CD14-positive monocyte (primary cell): ENCODE measurements around the gene ARFGAP3. TPM values are rescaled to one million over a fixed set of nuclear protein-coding genes. Genes with fewer than 3 reads are reported as not detected.

Experiments used
- DNase-seq, 3 donors: peaks; one replicate each; pipeline ENCODE4 v3.0.0-alpha.2; 2011 to 2022
- H2AFZ ChIP-seq: 2 replicates; pipeline ENCODE4 v1.6.0; 2012; ENCODE audit warnings: mild to moderate bottlenecking, low read depth, low read length, inconsistent platforms; ENCODE audit not compliant: insufficient read depth, poor library complexity, severe bottlenecking
- H3K27ac ChIP-seq, 2 donors: 1 replicate in 1 of 2; 2 replicates in 1 of 2; pipeline ENCODE4 v1.5.1; 2012 to 2013; ENCODE audit warnings: low read length in 2 of 2, control low read depth in 1 of 2, inconsistent platforms in 1 of 2, low read depth in 1 of 2, mild to moderate bottlenecking in 1 of 2
- H3K27me3 ChIP-seq, 2 donors: one replicate each; pipeline versions ENCODE4 v1.6.0 to v1.6.1; 2011 to 2013; ENCODE audit warnings: low read length in 2 of 2; ENCODE audit not compliant: control insufficient read depth in 2 of 2, insufficient read depth in 2 of 2
- H3K36me3 ChIP-seq, 2 donors: replicated peaks in 1 of 2; 1 replicate in 1 of 2; 2 replicates in 1 of 2; pipeline versions ENCODE4 v1.5.1 to v1.6.1; 2012 to 2013; ENCODE audit warnings: low read length in 2 of 2, control low read depth in 1 of 2, inconsistent platforms in 1 of 2, mild to moderate bottlenecking in 1 of 2; ENCODE audit not compliant: insufficient read depth in 2 of 2, control insufficient read depth in 1 of 2
- H3K4me1 ChIP-seq, 2 donors: 1 replicate in 1 of 2; 2 replicates in 1 of 2; pipeline versions ENCODE4 v1.5.1 to v1.6.1; 2012 to 2013; ENCODE audit warnings: low read length in 2 of 2, control low read depth in 1 of 2, inconsistent platforms in 1 of 2, mild to moderate bottlenecking in 1 of 2, moderate library complexity in 1 of 2; ENCODE audit not compliant: insufficient read depth in 2 of 2, control insufficient read depth in 1 of 2
- H3K4me2 ChIP-seq: replicated peaks from 2 replicates; pipeline ENCODE3; 2012; ENCODE audit warnings: low read length, moderate library complexity, mild to moderate bottlenecking; ENCODE audit not compliant: poor library complexity, severe bottlenecking; ENCODE audit errors: extremely low read depth
- H3K4me3 ChIP-seq, 3 experiments: fragments of 200-600 bp in 1 of 3; sonication (generic) in 1 of 3; replicated peaks in 1 of 3; 1 replicate in 2 of 3; 2 replicates in 1 of 3; pipeline ENCODE4 v1.5.1; 2011 to 2013; ENCODE audit warnings: low read length in 3 of 3, mild to moderate bottlenecking in 3 of 3, control low read depth in 2 of 3, low read depth in 2 of 3, inconsistent platforms in 1 of 3, moderate library complexity in 1 of 3
- H3K79me2 ChIP-seq: 2 replicates; pipeline ENCODE4 v1.6.0; 2012; ENCODE audit warnings: mild to moderate bottlenecking, control low read depth, inconsistent platforms, low read length, moderate library complexity; ENCODE audit not compliant: insufficient read depth
- H3K9ac ChIP-seq: 2 replicates; pipeline ENCODE4 v1.6.0; 2017; ENCODE audit warnings: low read length, mild to moderate bottlenecking; ENCODE audit not compliant: insufficient read depth, poor library complexity, severe bottlenecking
- H3K9me3 ChIP-seq, 2 donors: replicated peaks in 1 of 2; 1 replicate in 1 of 2; 2 replicates in 1 of 2; pipeline versions ENCODE4 v1.5.1 to v1.6.1; 2012 to 2013; ENCODE audit warnings: low read length in 2 of 2, control low read depth in 1 of 2; ENCODE audit not compliant: control insufficient read depth in 1 of 2, insufficient read depth in 1 of 2
- H4K20me1 ChIP-seq: 2 replicates; pipeline ENCODE4 v1.6.0; 2012; ENCODE audit warnings: mild to moderate bottlenecking, low read length, control low read depth, moderate library complexity; ENCODE audit not compliant: insufficient read depth
- H3K27ac Mint-ChIP-seq, 7 donors: one replicate each; pipeline ENCODE4 v1.8.0; 2020; ENCODE audit warnings: mild to moderate bottlenecking in 7 of 7, mixed read lengths in 7 of 7, moderate library complexity in 6 of 7, inconsistent platforms in 2 of 7
- H3K27me3 Mint-ChIP-seq, 3 donors: one replicate each; pipeline ENCODE4 v1.8.0; 2021 to 2022; ENCODE audit warnings: low read depth in 3 of 3, mild to moderate bottlenecking in 3 of 3, mixed read lengths in 3 of 3, moderate library complexity in 3 of 3, inconsistent platforms in 1 of 3
- H3K36me3 Mint-ChIP-seq, 2 donors: one replicate each; pipeline ENCODE4 v1.8.0; 2020; ENCODE audit warnings: mixed read lengths in 2 of 2, inconsistent platforms in 1 of 2, mild to moderate bottlenecking in 1 of 2
- H3K4me1 Mint-ChIP-seq: one replicate; pipeline ENCODE4 v1.8.0; 2020; ENCODE audit warnings: mild to moderate bottlenecking, mixed read lengths
- H3K4me3 Mint-ChIP-seq, 2 donors: one replicate each; pipeline ENCODE4 v1.8.0; 2020; ENCODE audit warnings: mild to moderate bottlenecking in 2 of 2, mixed read lengths in 2 of 2, moderate library complexity in 1 of 2
- H3K9me3 Mint-ChIP-seq, 7 donors: one replicate each; pipeline ENCODE4 v1.8.0; 2020 to 2022; ENCODE audit warnings: mixed read lengths in 7 of 7, mild to moderate bottlenecking in 6 of 7, moderate library complexity in 6 of 7, inconsistent platforms in 2 of 7
- WGBS: methylation state at CpG from one replicate; pipeline ENCODE4 v1.1.5; 2013; ENCODE audit warnings: missing lambda C conversion rate; ENCODE audit not compliant: insufficient coverage; 5-methylcytosine and 5-hydroxymethylcytosine counted together
- intact Hi-C, 2 donors: fragments of 100-400 bp; cut with micrococcal nuclease; formaldehyde crosslinking; loops; one replicate each; pipeline versions ENCODE4 v1.15.0 to v1.15.1; 2023
- polyA plus RNA-seq, 3 donors: library from polyadenylated mRNA; depleted of rRNA in 1 of 3; unstranded in 2 of 3; stranded (reverse) in 1 of 3; fragments of 300-500 nt in 2 of 3; fragments of >200 nt in 1 of 3; fragmentation: Illumina TruSeq in 2 of 3; gene quantifications; 1 replicate in 2 of 3; 2 replicates in 1 of 3; pipeline ENCODE4 v1.2.3, GENCODE V29; 2012 to 2021
- TF ChIP-seq, protein P1 (sequence below): fragments of 200-600 bp; IDR thresholded peaks from one replicate; pipeline ENCODE4 v1.8.0; 2022; ENCODE audit warnings: antibody characterized with exemption, mild to moderate bottlenecking

The ARFGAP3 gene
- polyA plus RNA-seq, 3 donors: 22.3 to 38.7 (median 34.8) TPM

DNA sequence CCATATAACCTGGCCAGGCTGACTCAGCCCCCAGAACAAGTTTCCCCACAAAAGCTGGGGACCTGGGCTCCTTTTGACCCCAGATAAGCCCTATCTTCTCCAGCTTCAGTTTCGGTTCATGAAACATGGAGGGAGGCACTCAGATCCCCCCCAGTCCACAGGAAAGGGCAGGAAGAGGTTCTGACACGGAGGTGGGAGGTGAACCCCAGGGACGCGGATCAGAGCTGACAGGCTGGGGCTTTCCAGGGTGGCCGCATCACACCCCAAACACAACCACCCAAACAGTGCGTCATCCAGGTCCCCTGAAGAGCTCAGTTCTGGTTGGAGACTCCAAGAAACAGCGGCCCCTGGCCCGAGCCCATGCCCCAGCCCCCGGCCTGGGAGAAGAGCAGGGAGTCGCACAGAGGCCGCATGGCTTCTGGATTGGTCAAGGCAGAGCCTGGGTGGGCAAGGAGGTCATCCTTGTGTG is 92.1 kb downstream of the ARFGAP3 start:
- 77% methylated on average over 7 of the region's 11 CpGs for WGBS
- H3K4me1 Mint-ChIP-seq: peaks cover 14% of the 10 kb centered on the region
- H3K27me3 ChIP-seq: no peaks in the 10 kb centered on the region
- peaks cover 2 to 3% (median 2%) of the 10 kb centered on the region in 3 donors for H3K27me3 Mint-ChIP-seq
- H3K4me3 ChIP-seq: no peak overlapping the region
- H3K27ac ChIP-seq: no peak overlapping the region
- H3K9ac ChIP-seq: no peak overlapping the region
- H3K4me1 ChIP-seq: peaks cover 5 to 7% of the 10 kb centered on the region in 2 donors
- peak overlapping the region in 1 of 7 donors; percentile 2 for H3K27ac Mint-ChIP-seq
- no peaks in the 10 kb centered on the region for H3K79me2 ChIP-seq
- no peak for DNase-seq
- no peaks in the 10 kb centered on the region for H3K9me3 ChIP-seq
- H4K20me1 ChIP-seq: no peaks in the 10 kb centered on the region
- H3K9me3 Mint-ChIP-seq: no peaks in the 10 kb centered on the region
- intact Hi-C loops: no loop called here
- no peaks in the 10 kb centered on the region for H3K36me3 ChIP-seq
- H3K4me2 ChIP-seq: no peak overlapping the region
- no peaks in the 10 kb centered on the region for H3K36me3 Mint-ChIP-seq
- H3K4me3 Mint-ChIP-seq: no peak overlapping the region
- TF ChIP-seq, protein P1, sequence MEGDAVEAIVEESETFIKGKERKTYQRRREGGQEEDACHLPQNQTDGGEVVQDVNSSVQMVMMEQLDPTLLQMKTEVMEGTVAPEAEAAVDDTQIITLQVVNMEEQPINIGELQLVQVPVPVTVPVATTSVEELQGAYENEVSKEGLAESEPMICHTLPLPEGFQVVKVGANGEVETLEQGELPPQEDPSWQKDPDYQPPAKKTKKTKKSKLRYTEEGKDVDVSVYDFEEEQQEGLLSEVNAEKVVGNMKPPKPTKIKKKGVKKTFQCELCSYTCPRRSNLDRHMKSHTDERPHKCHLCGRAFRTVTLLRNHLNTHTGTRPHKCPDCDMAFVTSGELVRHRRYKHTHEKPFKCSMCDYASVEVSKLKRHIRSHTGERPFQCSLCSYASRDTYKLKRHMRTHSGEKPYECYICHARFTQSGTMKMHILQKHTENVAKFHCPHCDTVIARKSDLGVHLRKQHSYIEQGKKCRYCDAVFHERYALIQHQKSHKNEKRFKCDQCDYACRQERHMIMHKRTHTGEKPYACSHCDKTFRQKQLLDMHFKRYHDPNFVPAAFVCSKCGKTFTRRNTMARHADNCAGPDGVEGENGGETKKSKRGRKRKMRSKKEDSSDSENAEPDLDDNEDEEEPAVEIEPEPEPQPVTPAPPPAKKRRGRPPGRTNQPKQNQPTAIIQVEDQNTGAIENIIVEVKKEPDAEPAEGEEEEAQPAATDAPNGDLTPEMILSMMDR: no peak
- H2AFZ ChIP-seq: no peak overlapping the region

DNA sequence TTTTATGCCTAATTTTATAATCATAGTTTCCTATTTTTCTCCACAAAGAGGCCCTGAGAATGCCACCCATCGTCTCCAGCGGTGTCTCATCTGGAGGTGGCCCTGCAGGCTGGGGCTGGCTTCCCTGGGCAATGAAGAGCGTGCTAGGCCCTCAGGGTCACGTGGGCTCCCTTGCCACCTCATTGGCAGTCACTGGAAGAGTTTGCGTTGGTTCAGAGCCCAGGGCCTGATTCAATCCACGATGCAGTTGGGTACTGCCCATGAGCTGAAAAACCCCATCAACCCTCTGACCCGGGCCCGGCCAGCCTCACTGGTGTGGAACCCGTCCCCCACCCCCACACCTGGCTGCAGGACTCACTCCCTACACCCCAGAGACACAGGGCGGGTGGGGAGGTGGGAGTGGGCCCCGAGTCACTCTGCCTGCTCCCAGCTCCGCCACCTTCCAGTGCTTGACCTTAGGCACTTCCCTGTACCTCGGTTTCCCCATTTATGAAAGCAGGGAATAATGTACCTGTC is 93.0 kb downstream of the ARFGAP3 start:
- TF ChIP-seq, protein P1: no peak
- DNase-seq: no peak
- Mint-ChIP-seq H3K4me3 (no peak overlapping the region), H3K27me3 (peaks cover 0 to 5% (median 3%) of the 10 kb centered on the region in 3 donors), H3K27ac (no peak overlapping the region), H3K9me3 (no peaks in the 10 kb centered on the region), H3K36me3 (no peaks in the 10 kb centered on the region), H3K4me1 (peaks cover 13% of the 10 kb centered on the region)
- H3K4me3 ChIP-seq: no peak overlapping the region
- H3K9ac ChIP-seq: no peak overlapping the region
- H3K4me1 ChIP-seq: no peaks in the 10 kb centered on the region
- no peak overlapping the region for H2AFZ ChIP-seq
- no peak overlapping the region for H3K4me2 ChIP-seq
- H3K9me3 ChIP-seq: no peaks in the 10 kb centered on the region
- H3K36me3 ChIP-seq: no peaks in the 10 kb centered on the region
- no peaks in the 10 kb centered on the region for H4K20me1 ChIP-seq
- no peaks in the 10 kb centered on the region for H3K27me3 ChIP-seq
- H3K27ac ChIP-seq: no peak overlapping the region
- no peaks in the 10 kb centered on the region for H3K79me2 ChIP-seq
- intact Hi-C loops: no loop called here
- WGBS: 98% methylated on average over 8 of the region's 13 CpGs
